ENCODE measurements around the gene PROP1.
"Not testable (repeated sequence)": the region's sequence is repeated elsewhere in the genome, so short reads cannot be mapped to it uniquely, and the experiment has no call there.

GRCh38 chr5:177947912-177948311, 48.1 kb downstream of the PROP1 start:
- TF ChIP-seq, protein P1, sequence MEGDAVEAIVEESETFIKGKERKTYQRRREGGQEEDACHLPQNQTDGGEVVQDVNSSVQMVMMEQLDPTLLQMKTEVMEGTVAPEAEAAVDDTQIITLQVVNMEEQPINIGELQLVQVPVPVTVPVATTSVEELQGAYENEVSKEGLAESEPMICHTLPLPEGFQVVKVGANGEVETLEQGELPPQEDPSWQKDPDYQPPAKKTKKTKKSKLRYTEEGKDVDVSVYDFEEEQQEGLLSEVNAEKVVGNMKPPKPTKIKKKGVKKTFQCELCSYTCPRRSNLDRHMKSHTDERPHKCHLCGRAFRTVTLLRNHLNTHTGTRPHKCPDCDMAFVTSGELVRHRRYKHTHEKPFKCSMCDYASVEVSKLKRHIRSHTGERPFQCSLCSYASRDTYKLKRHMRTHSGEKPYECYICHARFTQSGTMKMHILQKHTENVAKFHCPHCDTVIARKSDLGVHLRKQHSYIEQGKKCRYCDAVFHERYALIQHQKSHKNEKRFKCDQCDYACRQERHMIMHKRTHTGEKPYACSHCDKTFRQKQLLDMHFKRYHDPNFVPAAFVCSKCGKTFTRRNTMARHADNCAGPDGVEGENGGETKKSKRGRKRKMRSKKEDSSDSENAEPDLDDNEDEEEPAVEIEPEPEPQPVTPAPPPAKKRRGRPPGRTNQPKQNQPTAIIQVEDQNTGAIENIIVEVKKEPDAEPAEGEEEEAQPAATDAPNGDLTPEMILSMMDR (IDR thresholded peaks at IDR 0.05): peak in 1 of 7 experiments; percentile 24
- TF ChIP-seq POLR2A, EP300, POLR2AphosphoS5 (IDR thresholded peaks at IDR 0.05): not testable (repeated sequence)
